ENCODE results near the gene TM7SF3. TPM values are rescaled to one million over a fixed set of nuclear protein-coding genes. Genes with fewer than 3 reads are reported as not detected.
A peak's percentile ranks its signal among the peaks of the same experiment; 100 is the strongest.

TM7SF3 gene
- total RNA-seq, 1 donor from 2014 or later, result 47.0 TPM

- H3K4me1 Mint-ChIP-seq (ENCODE audit: low read depth), result peaks cover 58% of the 10 kb centered on the region
- no peaks in the 10 kb centered on the region for H3K9me3 Mint-ChIP-seq
- intact Hi-C loops (cut with micrococcal nuclease), result loop anchor here (5.0 to 10.0 kb wide), 3 partner anchors 266 to 898 kb away; partner anchors contain the start of gene PPFIBP1
- peaks cover 16% of the 10 kb centered on the region for H3K36me3 Mint-ChIP-seq (ENCODE audit: low read depth)
- H3K4me3 Mint-ChIP-seq, result peak overlapping the region; percentile 91
- no peak overlapping the region for H3K27ac Mint-ChIP-seq
- peaks cover 2% of the 10 kb centered on the region for H3K27me3 Mint-ChIP-seq (ENCODE audit: insufficient read depth)
- no peak for DNase-seq (ENCODE audit: low spot score)
These were observed 1.3 kb downstream of the TM7SF3 start for GRCh38 chr12:27012982-27013255.

DNA sequence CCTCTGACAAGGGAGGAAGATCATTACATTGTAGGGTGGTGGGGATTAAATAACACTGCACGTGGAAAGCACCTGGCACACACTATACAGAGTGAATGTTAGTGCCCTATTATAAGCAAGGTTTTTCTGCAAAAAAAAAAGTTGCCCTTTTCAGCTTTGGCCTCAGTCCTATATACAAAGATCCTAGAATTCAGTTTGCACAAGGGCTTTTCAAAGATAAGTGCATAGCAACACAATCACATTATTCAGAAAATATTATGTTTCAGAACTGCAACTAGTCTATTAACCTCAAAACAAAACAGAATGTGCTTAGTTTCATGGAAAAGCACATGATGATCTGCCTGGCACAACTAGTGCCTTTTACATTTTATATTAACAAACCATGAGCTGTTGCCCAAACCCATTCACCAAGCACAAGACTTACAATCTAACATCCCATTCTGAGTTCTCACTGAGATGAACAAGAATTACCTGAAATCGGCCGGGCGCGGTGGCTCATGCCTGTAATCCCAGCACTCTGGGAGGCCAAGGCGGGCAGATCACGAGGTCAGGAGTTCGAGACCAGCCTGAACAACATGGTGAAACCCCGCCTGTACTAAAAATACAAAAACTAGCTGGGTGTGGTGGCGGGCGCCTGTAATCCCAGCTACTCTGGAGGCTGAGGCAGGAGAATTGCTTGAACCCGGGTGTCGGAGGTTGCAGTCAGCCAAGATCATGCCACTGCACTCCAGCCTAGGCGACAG is 1.8 kb downstream of the TM7SF3 start:
- no peak for DNase-seq (ENCODE audit: low spot score)
- Mint-ChIP-seq H3K9me3 (no peaks in the 10 kb centered on the region), H3K4me3 (peak overlapping the region; percentile 91), H3K27me3 (ENCODE audit: insufficient read depth) (peaks cover 2% of the 10 kb centered on the region), H3K4me1 (ENCODE audit: low read depth) (peaks cover 54% of the 10 kb centered on the region), H3K27ac (no peak overlapping the region), H3K36me3 (ENCODE audit: low read depth) (peaks cover 16% of the 10 kb centered on the region)
- intact Hi-C loops (cut with micrococcal nuclease), result loop anchor here (5.0 to 10.0 kb wide), 3 partner anchors 265 to 898 kb away; partner anchors contain the start of gene PPFIBP1

GRCh38 chr12:27009881-27010301 is 4.3 kb downstream of the TM7SF3 start:
- H3K4me1 Mint-ChIP-seq (ENCODE audit: low read depth), result peaks cover 47% of the 10 kb centered on the region
- intact Hi-C loops (cut with micrococcal nuclease), result loop anchor here (5.0 to 10.0 kb wide), 3 partner anchors 263 to 895 kb away; partner anchors contain the start of gene PPFIBP1
- no peak for DNase-seq (ENCODE audit: low spot score)
- no peaks in the 10 kb centered on the region for H3K9me3 Mint-ChIP-seq
- peaks cover 16% of the 10 kb centered on the region for H3K36me3 Mint-ChIP-seq (ENCODE audit: low read depth)
- H3K27ac Mint-ChIP-seq, result no peak overlapping the region
- no peak overlapping the region for H3K4me3 Mint-ChIP-seq
- no peaks in the 10 kb centered on the region for H3K27me3 Mint-ChIP-seq (ENCODE audit: insufficient read depth)

GRCh38 chr12:27008081-27008480 is 6.1 kb downstream of the TM7SF3 start:
- H3K27ac Mint-ChIP-seq, result no peak overlapping the region
- H3K36me3 Mint-ChIP-seq (ENCODE audit: low read depth), result peaks cover 16% of the 10 kb centered on the region
- no peak for DNase-seq (ENCODE audit: low spot score)
- peaks cover 33% of the 10 kb centered on the region for H3K4me1 Mint-ChIP-seq (ENCODE audit: low read depth)
- intact Hi-C loops (cut with micrococcal nuclease), result no loop called here
- H3K4me3 Mint-ChIP-seq, result no peak overlapping the region
- H3K9me3 Mint-ChIP-seq, result no peaks in the 10 kb centered on the region
- H3K27me3 Mint-ChIP-seq (ENCODE audit: insufficient read depth), result no peaks in the 10 kb centered on the region

GRCh38 chr12:27006797-27007467 is 7.3 kb downstream of the TM7SF3 start:
- Mint-ChIP-seq H3K4me1 (ENCODE audit: low read depth) (peaks cover 33% of the 10 kb centered on the region), H3K27me3 (ENCODE audit: insufficient read depth) (no peaks in the 10 kb centered on the region), H3K36me3 (ENCODE audit: low read depth) (peaks cover 19% of the 10 kb centered on the region), H3K4me3 (no peak overlapping the region), H3K27ac (no peak overlapping the region), H3K9me3 (no peaks in the 10 kb centered on the region)
- intact Hi-C loops (cut with micrococcal nuclease), result no loop called here
- DNase-seq (ENCODE audit: low spot score), result no peak

- Mint-ChIP-seq H3K4me1 (ENCODE audit: low read depth) (peaks cover 27% of the 10 kb centered on the region), H3K36me3 (ENCODE audit: low read depth) (peaks cover 20% of the 10 kb centered on the region)
These were observed 8.7 kb downstream of the TM7SF3 start for GRCh38 chr12:27005495-27005894.

GRCh38 chr12:27003421-27004381 is 10.5 kb downstream of the TM7SF3 start:
- peaks cover 18% of the 10 kb centered on the region for H3K36me3 Mint-ChIP-seq (ENCODE audit: low read depth)
- H3K9me3 Mint-ChIP-seq, result no peaks in the 10 kb centered on the region
- intact Hi-C loops (cut with micrococcal nuclease), result no loop called here
- H3K4me3 Mint-ChIP-seq, result no peak overlapping the region
- H3K27ac Mint-ChIP-seq, result no peak overlapping the region
- DNase-seq (ENCODE audit: low spot score), result no peak
- H3K27me3 Mint-ChIP-seq (ENCODE audit: insufficient read depth), result no peaks in the 10 kb centered on the region
- peaks cover 20% of the 10 kb centered on the region for H3K4me1 Mint-ChIP-seq (ENCODE audit: low read depth)

More at GRCh38 chr12:27005495-27005894, 8.7 kb downstream of the TM7SF3 start:
- Mint-ChIP-seq H3K27ac (no peak overlapping the region), H3K4me3 (no peak overlapping the region), H3K27me3 (ENCODE audit: insufficient read depth) (no peaks in the 10 kb centered on the region), H3K9me3 (no peaks in the 10 kb centered on the region)
- intact Hi-C loops (cut with micrococcal nuclease), result no loop called here
- no peak for DNase-seq (ENCODE audit: low spot score)

- Mint-ChIP-seq H3K4me3 (no peak overlapping the region), H3K27me3 (ENCODE audit: insufficient read depth) (no peaks in the 10 kb centered on the region), H3K27ac (no peak overlapping the region), H3K9me3 (no peaks in the 10 kb centered on the region), H3K4me1 (ENCODE audit: low read depth) (peaks cover 15% of the 10 kb centered on the region), H3K36me3 (ENCODE audit: low read depth) (peaks cover 27% of the 10 kb centered on the region)
- DNase-seq (ENCODE audit: low spot score), result no peak
- intact Hi-C loops (cut with micrococcal nuclease), result no loop called here
These were observed 12.0 kb downstream of the TM7SF3 start for GRCh38 chr12:27002141-27002540.

GRCh38 chr12:27001663-27002062 is 12.5 kb downstream of the TM7SF3 start:
- no peaks in the 10 kb centered on the region for H3K9me3 Mint-ChIP-seq
- peaks cover 15% of the 10 kb centered on the region for H3K4me1 Mint-ChIP-seq (ENCODE audit: low read depth)
- H3K36me3 Mint-ChIP-seq (ENCODE audit: low read depth), result peaks cover 27% of the 10 kb centered on the region
- H3K27ac Mint-ChIP-seq, result no peak overlapping the region
- intact Hi-C loops (cut with micrococcal nuclease), result no loop called here
- no peak for DNase-seq (ENCODE audit: low spot score)
- H3K4me3 Mint-ChIP-seq, result no peak overlapping the region
- H3K27me3 Mint-ChIP-seq (ENCODE audit: insufficient read depth), result no peaks in the 10 kb centered on the region

- no peak for DNase-seq (ENCODE audit: low spot score)
- intact Hi-C loops (cut with micrococcal nuclease), result no loop called here
These were observed 13.2 kb downstream of the TM7SF3 start for GRCh38 chr12:27000961-27001360.

DNA sequence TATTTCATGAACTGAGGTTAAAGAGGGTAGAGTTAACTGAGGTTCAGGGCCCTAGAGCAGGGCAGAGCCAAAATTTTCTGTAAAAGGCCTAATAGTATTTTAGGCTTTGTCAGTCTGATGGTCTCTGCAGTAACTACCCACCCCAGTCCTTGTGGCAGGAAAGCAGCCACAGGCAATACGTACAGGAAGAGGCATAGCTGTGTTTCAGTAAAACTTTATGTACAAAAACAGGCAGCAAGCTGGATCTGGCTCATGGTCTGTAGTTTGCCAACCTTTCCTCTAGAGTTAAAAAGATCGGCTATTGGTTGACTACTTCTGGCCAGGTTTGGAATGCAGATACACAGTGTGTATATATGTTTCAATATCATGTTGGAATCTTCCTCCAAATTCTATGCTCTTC is 17.2 kb downstream of the TM7SF3 start:
- intact Hi-C loops (cut with micrococcal nuclease), result no loop called here
- peaks cover 38% of the 10 kb centered on the region for H3K36me3 Mint-ChIP-seq (ENCODE audit: low read depth)
- no peaks in the 10 kb centered on the region for H3K27me3 Mint-ChIP-seq (ENCODE audit: insufficient read depth)
- H3K27ac Mint-ChIP-seq, result no peak overlapping the region
- no peak for DNase-seq (ENCODE audit: low spot score)
- H3K4me1 Mint-ChIP-seq (ENCODE audit: low read depth), result peaks cover 6% of the 10 kb centered on the region
- no peaks in the 10 kb centered on the region for H3K9me3 Mint-ChIP-seq
- no peak overlapping the region for H3K4me3 Mint-ChIP-seq

More at GRCh38 chr12:27000961-27001360, 13.2 kb downstream of the TM7SF3 start:
- peaks cover 15% of the 10 kb centered on the region for H3K4me1 Mint-ChIP-seq (ENCODE audit: low read depth)
- H3K27ac Mint-ChIP-seq, result no peak overlapping the region
- H3K9me3 Mint-ChIP-seq, result no peaks in the 10 kb centered on the region
- H3K27me3 Mint-ChIP-seq (ENCODE audit: insufficient read depth), result no peaks in the 10 kb centered on the region
- H3K4me3 Mint-ChIP-seq, result no peak overlapping the region
- H3K36me3 Mint-ChIP-seq (ENCODE audit: low read depth), result peaks cover 27% of the 10 kb centered on the region

DNA sequence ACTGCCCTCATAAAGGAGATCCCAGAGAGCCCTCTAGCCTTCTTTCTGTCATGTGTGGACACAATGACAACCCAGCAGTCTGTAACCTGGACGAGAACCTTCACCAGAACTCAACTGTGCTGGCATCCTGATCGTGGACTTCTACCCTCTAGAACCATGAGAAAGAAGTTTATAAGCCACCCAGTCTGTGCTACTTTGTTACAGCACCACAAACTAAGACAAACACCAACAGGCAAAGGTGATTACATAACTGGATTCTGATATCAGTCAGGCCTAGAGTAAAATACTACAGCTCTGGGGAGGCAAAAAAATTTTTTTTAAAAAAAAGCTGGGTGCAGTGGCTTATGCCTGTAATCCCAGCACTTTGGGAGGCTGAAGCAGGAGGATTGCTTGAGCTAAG is 18.5 kb downstream of the TM7SF3 start:
- Mint-ChIP-seq H3K27ac (no peak overlapping the region), H3K9me3 (no peaks in the 10 kb centered on the region), H3K27me3 (ENCODE audit: insufficient read depth) (no peaks in the 10 kb centered on the region), H3K4me1 (ENCODE audit: low read depth) (no peaks in the 10 kb centered on the region), H3K36me3 (ENCODE audit: low read depth) (peaks cover 34% of the 10 kb centered on the region), H3K4me3 (no peak overlapping the region)
- intact Hi-C loops (cut with micrococcal nuclease), result no loop called here
- no peak for DNase-seq (ENCODE audit: low spot score)
